Natural killer cell (primary cell): Measurements from ENCODE around the gene AP1M1. TPM values are rescaled to one million over a fixed set of nuclear protein-coding genes. Genes with fewer than 3 reads are reported as not detected.
A peak's percentile ranks its signal among the peaks of the same experiment; 100 is the strongest.

Experiments
- ATAC-seq, 3 donors: fragments of 150-1000 bp in 2 of 3; fragments of 200-7000 bp in 1 of 3; cut with Tn5 transposase; 1 replicate in 1 of 3; 2 replicates in 2 of 3; pipeline ENCODE4 v1.10.0; 2021; ENCODE audit warnings: mild to moderate bottlenecking in 2 of 3, moderate library complexity in 2 of 3
- DNase-seq, 2 donors: peaks; one replicate each; pipeline versions ENCODE4 v3.0.0 to v3.0.0-alpha.2; 2013 to 2021; ENCODE audit warnings: mixed read lengths in 1 of 2
- H3K27ac ChIP-seq: one replicate; pipeline ENCODE4 v1.5.1; 2013; ENCODE audit warnings: mild to moderate bottlenecking, low read length
- H3K27me3 ChIP-seq: one replicate; pipeline ENCODE4 v1.6.1; 2013; ENCODE audit warnings: low read length; ENCODE audit not compliant: control insufficient read depth, insufficient read depth
- H3K36me3 ChIP-seq: one replicate; pipeline ENCODE4 v1.6.1; 2013; ENCODE audit warnings: low read length; ENCODE audit not compliant: control insufficient read depth, insufficient read depth
- H3K4me1 ChIP-seq: one replicate; pipeline ENCODE4 v1.6.1; 2013; ENCODE audit warnings: low read length; ENCODE audit not compliant: control insufficient read depth, insufficient read depth
- H3K4me3 ChIP-seq: one replicate; pipeline ENCODE4 v1.5.1; 2013; ENCODE audit warnings: low read length
- H3K9me3 ChIP-seq: one replicate; pipeline ENCODE4 v1.6.1; 2013; ENCODE audit warnings: low read length; ENCODE audit not compliant: control insufficient read depth, insufficient read depth
- H3K27ac Mint-ChIP-seq, 2 donors: one replicate each; pipeline ENCODE4 v1.8.0; 2022; ENCODE audit warnings: mild to moderate bottlenecking in 2 of 2, mixed read lengths in 2 of 2, moderate library complexity in 1 of 2
- H3K27me3 Mint-ChIP-seq, 2 donors: one replicate each; pipeline ENCODE4 v1.8.0; 2022; ENCODE audit warnings: low read depth in 2 of 2, mixed read lengths in 2 of 2
- H3K36me3 Mint-ChIP-seq: one replicate; pipeline ENCODE4 v1.8.0; 2022; ENCODE audit warnings: mixed read lengths
- H3K4me1 Mint-ChIP-seq, 2 donors: one replicate each; pipeline ENCODE4 v1.8.0; 2022; ENCODE audit warnings: mixed read lengths in 2 of 2
- H3K4me3 Mint-ChIP-seq: one replicate; pipeline ENCODE4 v1.8.0; 2022; ENCODE audit warnings: mild to moderate bottlenecking, moderate library complexity, mixed read lengths
- H3K9me3 Mint-ChIP-seq, 2 donors: one replicate each; pipeline ENCODE4 v1.8.0; 2022; ENCODE audit warnings: mixed read lengths in 2 of 2
- WGBS: methylation state at CpG from one replicate; pipeline ENCODE4 v1.1.7; 2013; ENCODE audit warnings: missing lambda C conversion rate; ENCODE audit not compliant: insufficient coverage; 5-methylcytosine and 5-hydroxymethylcytosine counted together
- intact Hi-C: fragments of 100-400 bp; cut with micrococcal nuclease; formaldehyde crosslinking; loops from one replicate; pipeline ENCODE4 v1.14.2; 2022
- total RNA-seq, 4 donors: library from RNA; stranded (reverse); fragments of 120-200 nt in 1 of 4; gene quantifications; one replicate each; pipeline versions ENCODE4 v1.2.3 to v1.2.4, GENCODE V29; 2013 to 2022
- TF ChIP-seq, protein P1 (sequence below): fragments of 200-600 bp; IDR thresholded peaks from one replicate; pipeline ENCODE4 v1.8.0; 2022; ENCODE audit warnings: antibody characterized with exemption

Gene AP1M1
- total RNA-seq, 3 donors from 2014 or later (not counting 1 experiment from before 2014, with no cell fraction given): 99.0 to 124 (median 100) TPM

GRCh38 chr19:16164222-16164890 lies 33.4 kb upstream of the AP1M1 start:
- H3K4me3 Mint-ChIP-seq: no peak overlapping the region
- DNase-seq (no peak), ATAC-seq (no peak)
- WGBS: 94% methylated on average over 13 of the region's 13 CpGs
- no peak overlapping the region for H3K27ac Mint-ChIP-seq
- H3K36me3 Mint-ChIP-seq: no peaks in the 10 kb centered on the region
- intact Hi-C loops: no loop called here
- H3K4me1 Mint-ChIP-seq: peaks cover 24 to 29% of the 10 kb centered on the region in 2 donors
- H3K4me1 ChIP-seq: peaks cover 32% of the 10 kb centered on the region
- no peaks in the 10 kb centered on the region for H3K9me3 Mint-ChIP-seq
- no peaks in the 10 kb centered on the region for H3K27me3 Mint-ChIP-seq
- H3K36me3 ChIP-seq: no peaks in the 10 kb centered on the region
- H3K27me3 ChIP-seq: no peaks in the 10 kb centered on the region
- peaks cover 10% of the 10 kb centered on the region for H3K9me3 ChIP-seq
- no peak overlapping the region for H3K4me3 ChIP-seq
- TF ChIP-seq, protein P1, sequence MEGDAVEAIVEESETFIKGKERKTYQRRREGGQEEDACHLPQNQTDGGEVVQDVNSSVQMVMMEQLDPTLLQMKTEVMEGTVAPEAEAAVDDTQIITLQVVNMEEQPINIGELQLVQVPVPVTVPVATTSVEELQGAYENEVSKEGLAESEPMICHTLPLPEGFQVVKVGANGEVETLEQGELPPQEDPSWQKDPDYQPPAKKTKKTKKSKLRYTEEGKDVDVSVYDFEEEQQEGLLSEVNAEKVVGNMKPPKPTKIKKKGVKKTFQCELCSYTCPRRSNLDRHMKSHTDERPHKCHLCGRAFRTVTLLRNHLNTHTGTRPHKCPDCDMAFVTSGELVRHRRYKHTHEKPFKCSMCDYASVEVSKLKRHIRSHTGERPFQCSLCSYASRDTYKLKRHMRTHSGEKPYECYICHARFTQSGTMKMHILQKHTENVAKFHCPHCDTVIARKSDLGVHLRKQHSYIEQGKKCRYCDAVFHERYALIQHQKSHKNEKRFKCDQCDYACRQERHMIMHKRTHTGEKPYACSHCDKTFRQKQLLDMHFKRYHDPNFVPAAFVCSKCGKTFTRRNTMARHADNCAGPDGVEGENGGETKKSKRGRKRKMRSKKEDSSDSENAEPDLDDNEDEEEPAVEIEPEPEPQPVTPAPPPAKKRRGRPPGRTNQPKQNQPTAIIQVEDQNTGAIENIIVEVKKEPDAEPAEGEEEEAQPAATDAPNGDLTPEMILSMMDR: no peak
- no peak overlapping the region for H3K27ac ChIP-seq

DNA sequence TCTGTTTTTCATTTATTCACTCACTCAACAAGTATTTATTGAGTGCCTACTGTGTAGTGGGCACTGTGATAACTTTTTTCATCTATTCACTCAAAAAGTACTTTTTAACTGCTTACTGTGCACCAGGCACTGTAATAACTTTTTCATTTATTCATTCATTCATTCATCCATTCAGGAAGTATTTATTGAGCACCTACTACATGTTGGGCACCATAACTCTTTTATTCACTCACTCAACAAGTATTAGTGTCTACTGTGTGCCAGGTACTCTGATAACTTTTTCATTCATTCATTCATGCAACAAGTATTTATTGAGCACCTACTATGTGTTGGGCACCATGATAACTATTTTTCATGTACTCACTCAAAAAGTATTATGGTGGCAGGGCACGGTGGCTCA lies 31.3 kb upstream of the AP1M1 start:
- Mint-ChIP-seq H3K36me3 (no peaks in the 10 kb centered on the region), H3K4me1 (peaks cover 19 to 32% of the 10 kb centered on the region in 2 donors), H3K27me3 (no peaks in the 10 kb centered on the region), H3K9me3 (no peaks in the 10 kb centered on the region), H3K27ac (no peak overlapping the region), H3K4me3 (no peak overlapping the region)
- 100% methylated on average over 1 of the region's 1 CpG for WGBS
- intact Hi-C loops: no loop called here
- TF ChIP-seq, protein P1: no peak
- ATAC-seq (no peak), DNase-seq (no peak)
- no peaks in the 10 kb centered on the region for H3K27me3 ChIP-seq
- H3K4me3 ChIP-seq: no peak overlapping the region
- peaks cover 10% of the 10 kb centered on the region for H3K9me3 ChIP-seq
- H3K36me3 ChIP-seq: no peaks in the 10 kb centered on the region
- peaks cover 27% of the 10 kb centered on the region for H3K4me1 ChIP-seq
- H3K27ac ChIP-seq: no peak overlapping the region

DNA sequence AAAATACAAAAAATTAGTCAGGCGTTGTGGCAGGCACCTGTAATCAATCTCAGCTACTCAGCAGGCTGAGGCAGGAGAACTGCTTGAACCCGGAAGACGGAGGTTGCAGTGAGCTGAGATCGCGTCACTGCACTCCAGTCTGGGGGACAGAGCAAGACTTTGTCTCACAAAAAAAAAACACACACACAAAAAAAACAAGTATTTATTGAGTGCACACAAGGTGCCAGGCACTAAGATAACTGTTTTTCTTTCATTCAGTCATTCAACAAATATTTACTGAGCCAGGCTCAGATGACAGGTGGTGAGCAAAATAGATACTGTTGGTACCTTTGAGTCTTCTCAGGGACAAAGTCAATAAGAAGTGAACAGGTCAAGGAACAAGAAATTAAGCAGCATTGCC lies 30.7 kb upstream of the AP1M1 start:
- no peak overlapping the region for H3K27ac ChIP-seq
- no peaks in the 10 kb centered on the region for H3K9me3 Mint-ChIP-seq
- no peak for DNase-seq
- no peaks in the 10 kb centered on the region for H3K36me3 ChIP-seq
- H3K4me1 ChIP-seq: peaks cover 26% of the 10 kb centered on the region
- H3K27me3 Mint-ChIP-seq: no peaks in the 10 kb centered on the region
- H3K36me3 Mint-ChIP-seq: no peaks in the 10 kb centered on the region
- TF ChIP-seq, protein P1: no peak
- H3K27ac Mint-ChIP-seq: peak overlapping the region; percentile 89 to 94
- peaks cover 10% of the 10 kb centered on the region for H3K9me3 ChIP-seq
- ATAC-seq: no peak
- intact Hi-C loops: no loop called here
- H3K4me3 ChIP-seq: no peak overlapping the region
- no peak overlapping the region for H3K4me3 Mint-ChIP-seq
- WGBS: 98% methylated on average over 5 of the region's 5 CpGs
- H3K4me1 Mint-ChIP-seq: peaks cover 25 to 32% of the 10 kb centered on the region in 2 donors
- H3K27me3 ChIP-seq: no peaks in the 10 kb centered on the region
